22Rv1 (cell line): ENCODE data around the gene WWTR1.

Experiments
- CTCF ChIP-seq: fragments of 450-650 bp; IDR thresholded peaks from 2 replicates; pipeline ENCODE4 v1.5.1; 2017; ENCODE audit warnings: mild to moderate bottlenecking
- ZFX ChIP-seq: fragments of 450-650 bp; IDR thresholded peaks from 2 replicates; pipeline ENCODE4 v1.6.1; 2017; ENCODE audit warnings: antibody characterized with exemption, borderline replicate concordance

GRCh38 chr3:149596134-149596770 is 61.6 kb downstream of the WWTR1 start:
- TF ChIP-seq ZFX (no peak), CTCF (no peak)
